GM12878 (cell line): ENCODE data around the gene EHMT2. TPM values are rescaled to one million over a fixed set of nuclear protein-coding genes. Genes with fewer than 3 reads are reported as not detected.

Experiments used
- ATAC-seq: fragments of 200-7000 bp; cut with Tn5 transposase; 3 replicates; pipeline ENCODE4 v1.9.1; 2020; ENCODE audit warnings: mild to moderate bottlenecking, moderate library complexity
- BruUV-seq: library from RNA; stranded (reverse); fragments of 400-500 nt; replicated peaks from 2 replicates; lab custom pipeline; 2021; lab: Mats Ljungman, UMichigan
- CTCF ChIA-PET: fragments of 300-600 bp; sonication (Branson Sonifier 250); formaldehyde crosslinking; extraction: SDS; loops from one replicate; lab custom pipeline; 2021; ENCODE audit warnings: inconsistent platforms; lab: Yijun Ruan, JAX
- POLR2A ChIA-PET: fragments of 350-600 bp; formaldehyde crosslinking; extraction: SDS; loops from one replicate; lab custom pipeline; 2021; ENCODE audit warnings: inconsistent platforms; lab: Charles Lee
- RAD21 ChIA-PET: fragments of 300-600 bp; sonication (Branson Sonifier 250); formaldehyde crosslinking; loops from one replicate; lab custom pipeline; 2023; ENCODE audit warnings: antibody characterized with exemption; ENCODE audit not compliant: unreplicated experiment; lab: Charles Lee
- SMC1A ChIA-PET: fragments of 300-600 bp; sonication (Branson Sonifier 250); formaldehyde crosslinking; loops from one replicate; lab custom pipeline; 2023; ENCODE audit not compliant: unreplicated experiment, uncharacterized antibody; lab: Charles Lee
- DNase-seq: peaks from one replicate; pipeline ENCODE4 v3.0.0-alpha.2; 2011; ENCODE audit warnings: low read depth, low spot score
- FAIRE-seq: peaks from 3 replicates; lab custom pipeline; 2011; peaks lifted over from hg19 to GRCh38; lab: Jason Lieb, UNC
- H2AFZ ChIP-seq: 2 replicates; pipeline ENCODE4 v1.6.0; 2011; ENCODE audit warnings: low read depth, low read length, control low read depth; ENCODE audit not compliant: control insufficient read depth
- H3K27ac ChIP-seq: 2 replicates; pipeline ENCODE4 v1.5.1; 2011; ENCODE audit warnings: control low read depth; ENCODE audit not compliant: control insufficient read depth, insufficient read depth
- H3K27me3 ChIP-seq, 2 experiments: replicated peaks in 1 of 2; 2 replicates each; pipeline versions ENCODE4 v1.6.0 to v1.6.1; 2011; ENCODE audit warnings: low read length in 1 of 2; ENCODE audit not compliant: control insufficient read depth in 2 of 2, insufficient read depth in 2 of 2
- H3K36me3 ChIP-seq, 2 experiments: 2 replicates each; pipeline ENCODE4 v1.5.1; 2011; ENCODE audit warnings: low read length in 1 of 2; ENCODE audit not compliant: control insufficient read depth in 2 of 2, insufficient read depth in 2 of 2
- H3K4me1 ChIP-seq: 2 replicates; pipeline ENCODE4 v1.6.1; 2011; ENCODE audit warnings: mild to moderate bottlenecking, low read length, moderate library complexity, mixed read lengths; ENCODE audit not compliant: control insufficient read depth, insufficient read depth
- H3K4me2 ChIP-seq: 2 replicates; pipeline ENCODE4 v1.6.0; 2011; ENCODE audit warnings: control low read depth; ENCODE audit not compliant: control insufficient read depth, insufficient read depth
- H3K4me3 ChIP-seq: fragments of 200-600 bp; sonication (generic); 2 replicates; pipeline ENCODE4 v1.5.1; 2016
- H3K79me2 ChIP-seq: 2 replicates; pipeline ENCODE4 v1.6.0; 2011; ENCODE audit warnings: low read length; ENCODE audit not compliant: control insufficient read depth, insufficient read depth
- H3K9ac ChIP-seq: 2 replicates; pipeline ENCODE4 v1.8.0; 2011; ENCODE audit warnings: low read length, control low read depth, mixed read lengths; ENCODE audit not compliant: control insufficient read depth, insufficient read depth
- H3K9me3 ChIP-seq: replicated peaks from 3 replicates; pipeline ENCODE4 v1.5.1; 2011; ENCODE audit warnings: mild to moderate bottlenecking, low read length; ENCODE audit not compliant: control insufficient read depth, insufficient read depth
- H4K20me1 ChIP-seq: 2 replicates; pipeline ENCODE4 v1.6.0; 2011; ENCODE audit not compliant: control insufficient read depth, insufficient read depth
- GABPA ChIP-seq: IDR thresholded peaks from 2 replicates; pipeline ENCODE4 v1.6.1; 2014; ENCODE audit warnings: antibody characterized with exemption, low read depth, mild to moderate bottlenecking, inconsistent platforms
- NFIC ChIP-seq: IDR thresholded peaks from 2 replicates; pipeline ENCODE4 v1.6.1; 2012; ENCODE audit warnings: low read depth, mild to moderate bottlenecking, inconsistent platforms, low read length, moderate library complexity
- PAX8 ChIP-seq: fragments of 450-650 bp; IDR thresholded peaks from 2 replicates; pipeline ENCODE4 v1.6.1; 2017; ENCODE audit warnings: mild to moderate bottlenecking, moderate library complexity
- PKNOX1 ChIP-seq: fragments of 450-650 bp; IDR thresholded peaks from 2 replicates; pipeline ENCODE4 v1.6.1; 2016; ENCODE audit warnings: mild to moderate bottlenecking
- RFX5 ChIP-seq: IDR thresholded peaks from 2 replicates; pipeline ENCODE4 v1.6.1; 2011; ENCODE audit warnings: low read depth, low read length, improper control_type of control experiment
- SMC3 ChIP-seq: IDR thresholded peaks from 2 replicates; pipeline ENCODE4 v1.6.1; 2011; ENCODE audit warnings: low read length, improper control_type of control experiment, borderline replicate concordance
- TBL1XR1 ChIP-seq: IDR thresholded peaks from 2 replicates; pipeline ENCODE4 v1.6.1; 2012; ENCODE audit warnings: low read depth, low read length, improper control_type of control experiment
- ZNF217 ChIP-seq: fragments of 450-650 bp; IDR thresholded peaks from 2 replicates; pipeline ENCODE4 v1.6.1; 2017; ENCODE audit warnings: antibody characterized with exemption, mild to moderate bottlenecking
- WGBS: methylation state at CpG from one replicate; pipeline ENCODE4 v1.1.6; 2016; ENCODE audit warnings: low lambda C conversion rate; ENCODE audit not compliant: insufficient replicate concordance, insufficient coverage; ENCODE audit errors: missing lambda C conversion rate; 5-methylcytosine and 5-hydroxymethylcytosine counted together
- in situ Hi-C: fragments of 300-500 bp; cut with MboI; formaldehyde crosslinking; loops from 9 replicates; pipeline ENCODE4 v1.14.3; 2018; ENCODE audit warnings: mixed read lengths
- intact Hi-C: fragments of 100-400 bp; cut with micrococcal nuclease; formaldehyde crosslinking; loops from one replicate; pipeline ENCODE4 v1.14.2; 2022; ENCODE audit not compliant: unreplicated experiment
- polyA plus RNA-seq, 11 experiments: library from polyadenylated mRNA; depleted of rRNA in 4 of 11; unstranded in 6 of 11; stranded (reverse) in 5 of 11; fragments of >200 nt; fragmentation: Nextera tagmentation in 4 of 11; fragmentation: Illumina TruSeq in 1 of 11; extraction: Ambion mirVana in 4 of 11; extraction: Trizol in 1 of 11; gene quantifications; 1 replicate in 1 of 11; 2 replicates in 10 of 11; pipeline versions ENCODE4 v1.2.1 to v1.2.3, GENCODE V29; 2011 to 2016; ENCODE audit warnings: inconsistent platforms in 2 of 11, missing spikeins in 2 of 11, low read depth in 1 of 11
- total RNA-seq, 4 experiments: library from RNA; depleted of rRNA in 3 of 4; stranded (reverse); fragments of >200 nt in 3 of 4; fragmentation: Illumina TruSeq in 1 of 4; extraction: Trizol in 1 of 4; gene quantifications; 2 replicates each; pipeline versions ENCODE4 v1.2.1 to v1.2.3, GENCODE V29; 2013 to 2021
- TF ChIP-seq, protein P1 (sequence below): IDR thresholded peaks from 2 replicates; pipeline ENCODE4 v1.6.1; 2012; ENCODE audit warnings: low read depth, low read length, improper control_type of control experiment
- TF ChIP-seq, protein P2 (sequence below): IDR thresholded peaks from 2 replicates; pipeline ENCODE4 v1.6.1; 2012; ENCODE audit warnings: mild to moderate bottlenecking, low read depth, low read length
- TF ChIP-seq, protein P3 (sequence below): IDR thresholded peaks from 2 replicates; pipeline ENCODE4 v1.6.1; 2011; ENCODE audit warnings: mild to moderate bottlenecking, low read depth, low read length, moderate library complexity; ENCODE audit not compliant: insufficient replicate concordance

Gene EHMT2
- total and polyA plus RNA-seq, 10 of the 15 experiments (the other 5 are each of a cell fraction or from before 2014, with no cell fraction given): 1.7 to 53.2 (median 36.3) TPM

DNA sequence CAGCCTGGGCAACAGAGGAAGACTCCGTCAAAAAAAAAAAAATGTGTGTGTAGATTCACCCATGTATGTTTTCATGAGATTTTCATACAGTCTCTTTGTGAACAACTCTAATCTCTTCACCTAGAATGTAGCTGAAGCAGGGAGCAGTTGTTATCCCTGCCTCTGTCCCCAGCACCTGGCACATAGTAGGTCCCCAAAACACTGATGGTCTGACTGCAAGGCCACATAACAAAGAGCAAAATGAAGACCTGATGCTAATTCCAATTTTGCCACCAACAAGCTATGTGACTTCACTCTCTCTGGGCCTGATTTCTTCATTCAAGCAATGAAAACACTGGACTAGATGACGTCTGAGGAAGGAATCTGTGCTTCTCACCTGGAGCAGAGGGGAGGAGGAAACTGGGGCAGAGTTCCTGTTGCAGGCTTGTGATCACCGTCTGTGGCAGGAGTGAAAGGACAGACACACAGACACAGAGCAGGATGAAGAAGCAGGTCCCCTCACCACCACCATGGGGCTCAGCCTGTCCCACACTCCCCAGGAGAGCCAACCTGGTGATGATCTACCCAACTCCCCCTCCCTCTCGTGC is 23.3 kb downstream of the EHMT2 start (continued):
- TF ChIP-seq SMC3: no peak
- no peak for TF ChIP-seq ZNF217
- no peak for TF ChIP-seq NFIC
- no peak for TF ChIP-seq RFX5
- TF ChIP-seq PKNOX1: no peak

GRCh38 chr6:31871046-31871659 is 26.3 kb downstream of the EHMT2 start:
- ChIA-PET RAD21 (no interaction called here), CTCF (no interaction called here), POLR2A (no interaction called here), SMC1A (interaction anchor here (1.2 kb wide), 1 partner anchor 9 kb away, joined by 3 read pairs; the partner anchor contains the start of gene NEU1)
- DNase-seq: no peak
- no TSS peak for BruUV-seq
- 38% methylated on average over 9 of the region's 9 CpGs for WGBS
- no peaks in the 10 kb centered on the region for H3K79me2 ChIP-seq
- H3K4me2 ChIP-seq: no peak overlapping the region
- H3K27ac ChIP-seq: no peak overlapping the region
- H4K20me1 ChIP-seq: no peaks in the 10 kb centered on the region
- intact Hi-C loops (no loop called here), in situ Hi-C loops (no loop called here)
- H3K4me3 ChIP-seq: no peak overlapping the region
- H3K9me3 ChIP-seq: no peaks in the 10 kb centered on the region
- no peak overlapping the region for H2AFZ ChIP-seq
- no peaks in the 10 kb centered on the region for H3K4me1 ChIP-seq
- FAIRE-seq: no peak
- no peak for ATAC-seq
- H3K27me3 ChIP-seq: no peaks in the 10 kb centered on the region
- H3K36me3 ChIP-seq: no peaks in the 10 kb centered on the region
- TF ChIP-seq, protein P1, sequence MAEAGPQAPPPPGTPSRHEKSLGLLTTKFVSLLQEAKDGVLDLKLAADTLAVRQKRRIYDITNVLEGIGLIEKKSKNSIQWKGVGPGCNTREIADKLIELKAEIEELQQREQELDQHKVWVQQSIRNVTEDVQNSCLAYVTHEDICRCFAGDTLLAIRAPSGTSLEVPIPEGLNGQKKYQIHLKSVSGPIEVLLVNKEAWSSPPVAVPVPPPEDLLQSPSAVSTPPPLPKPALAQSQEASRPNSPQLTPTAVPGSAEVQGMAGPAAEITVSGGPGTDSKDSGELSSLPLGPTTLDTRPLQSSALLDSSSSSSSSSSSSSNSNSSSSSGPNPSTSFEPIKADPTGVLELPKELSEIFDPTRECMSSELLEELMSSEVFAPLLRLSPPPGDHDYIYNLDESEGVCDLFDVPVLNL: no peak
- TF ChIP-seq PKNOX1 (no peak), TBL1XR1 (no peak), PAX8 (no peak), GABPA (no peak)
- TF ChIP-seq, protein P2, sequence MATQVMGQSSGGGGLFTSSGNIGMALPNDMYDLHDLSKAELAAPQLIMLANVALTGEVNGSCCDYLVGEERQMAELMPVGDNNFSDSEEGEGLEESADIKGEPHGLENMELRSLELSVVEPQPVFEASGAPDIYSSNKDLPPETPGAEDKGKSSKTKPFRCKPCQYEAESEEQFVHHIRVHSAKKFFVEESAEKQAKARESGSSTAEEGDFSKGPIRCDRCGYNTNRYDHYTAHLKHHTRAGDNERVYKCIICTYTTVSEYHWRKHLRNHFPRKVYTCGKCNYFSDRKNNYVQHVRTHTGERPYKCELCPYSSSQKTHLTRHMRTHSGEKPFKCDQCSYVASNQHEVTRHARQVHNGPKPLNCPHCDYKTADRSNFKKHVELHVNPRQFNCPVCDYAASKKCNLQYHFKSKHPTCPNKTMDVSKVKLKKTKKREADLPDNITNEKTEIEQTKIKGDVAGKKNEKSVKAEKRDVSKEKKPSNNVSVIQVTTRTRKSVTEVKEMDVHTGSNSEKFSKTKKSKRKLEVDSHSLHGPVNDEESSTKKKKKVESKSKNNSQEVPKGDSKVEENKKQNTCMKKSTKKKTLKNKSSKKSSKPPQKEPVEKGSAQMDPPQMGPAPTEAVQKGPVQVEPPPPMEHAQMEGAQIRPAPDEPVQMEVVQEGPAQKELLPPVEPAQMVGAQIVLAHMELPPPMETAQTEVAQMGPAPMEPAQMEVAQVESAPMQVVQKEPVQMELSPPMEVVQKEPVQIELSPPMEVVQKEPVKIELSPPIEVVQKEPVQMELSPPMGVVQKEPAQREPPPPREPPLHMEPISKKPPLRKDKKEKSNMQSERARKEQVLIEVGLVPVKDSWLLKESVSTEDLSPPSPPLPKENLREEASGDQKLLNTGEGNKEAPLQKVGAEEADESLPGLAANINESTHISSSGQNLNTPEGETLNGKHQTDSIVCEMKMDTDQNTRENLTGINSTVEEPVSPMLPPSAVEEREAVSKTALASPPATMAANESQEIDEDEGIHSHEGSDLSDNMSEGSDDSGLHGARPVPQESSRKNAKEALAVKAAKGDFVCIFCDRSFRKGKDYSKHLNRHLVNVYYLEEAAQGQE: no peak
- TF ChIP-seq, protein P3, sequence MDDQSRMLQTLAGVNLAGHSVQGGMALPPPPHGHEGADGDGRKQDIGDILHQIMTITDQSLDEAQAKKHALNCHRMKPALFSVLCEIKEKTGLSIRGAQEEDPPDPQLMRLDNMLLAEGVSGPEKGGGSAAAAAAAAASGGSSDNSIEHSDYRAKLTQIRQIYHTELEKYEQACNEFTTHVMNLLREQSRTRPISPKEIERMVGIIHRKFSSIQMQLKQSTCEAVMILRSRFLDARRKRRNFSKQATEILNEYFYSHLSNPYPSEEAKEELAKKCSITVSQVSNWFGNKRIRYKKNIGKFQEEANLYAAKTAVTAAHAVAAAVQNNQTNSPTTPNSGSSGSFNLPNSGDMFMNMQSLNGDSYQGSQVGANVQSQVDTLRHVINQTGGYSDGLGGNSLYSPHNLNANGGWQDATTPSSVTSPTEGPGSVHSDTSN: no peak
- no peak overlapping the region for H3K9ac ChIP-seq
